Urinary bladder (tissue), 4 donors: ENCODE data around the gene ZDBF2. TPM values are rescaled to one million over a fixed set of nuclear protein-coding genes. Genes with fewer than 3 reads are reported as not detected.
A peak's percentile ranks its signal among the peaks of the same experiment; 100 is the strongest.
"Not testable (repeated sequence)": the region's sequence is repeated elsewhere in the genome, so short reads cannot be mapped to it uniquely, and the experiment has no call there.

ENCODE experiments used
- DNase-seq: peaks from one replicate; pipeline ENCODE4 v3.0.0-alpha.2; 2015; ENCODE audit errors: extremely low spot score
- H3K27ac ChIP-seq: one replicate; pipeline ENCODE4 v1.5.1; 2013; ENCODE audit warnings: low read depth, mild to moderate bottlenecking, moderate library complexity
- H3K36me3 ChIP-seq: one replicate; pipeline ENCODE4 v1.6.1; 2013; ENCODE audit warnings: mild to moderate bottlenecking, moderate library complexity; ENCODE audit not compliant: insufficient read depth
- H3K4me1 ChIP-seq: one replicate; pipeline ENCODE4 v1.6.1; 2013; ENCODE audit warnings: mild to moderate bottlenecking, moderate library complexity; ENCODE audit not compliant: insufficient read depth
- H3K4me3 ChIP-seq: one replicate; pipeline ENCODE4 v1.5.1; 2013; ENCODE audit warnings: low read depth, low read length
- WGBS: extraction: QIAGEN DNeasy Blood & Tissue Kit; methylation state at CpG from one replicate; pipeline ENCODE4 v1.1.7; 2013; 5-methylcytosine and 5-hydroxymethylcytosine counted together
- polyA plus RNA-seq: library from polyadenylated mRNA; stranded (reverse); fragments of 200-250 nt; gene quantifications from one replicate; pipeline ENCODE4 v1.2.3, GENCODE V29; 2013
- total RNA-seq: library from RNA; depleted of rRNA; stranded (reverse); fragments of >200 nt; gene quantifications from one replicate; pipeline ENCODE4 v1.2.3, GENCODE V29; 2014
- donor health status: healthy with polysubstance abuse.
- donor health status: healthy.

ZDBF2 gene
- total and polyA plus RNA-seq, 2 donors, result 3.5 to 30.4 TPM

GRCh38 chr2:206323486-206323885, 49.0 kb downstream of the ZDBF2 start:
- DNase-seq, result no peak

GRCh38 chr2:206324869-206325268, 50.4 kb downstream of the ZDBF2 start:
- H3K4me3 ChIP-seq, result no peak overlapping the region
- H3K27ac ChIP-seq, result no peak overlapping the region
- no peaks in the 10 kb centered on the region for H3K4me1 ChIP-seq
- no peak for DNase-seq
- WGBS, result 80% methylated on average over 6 of the region's 6 CpGs
- H3K36me3 ChIP-seq, result no peaks in the 10 kb centered on the region

More at GRCh38 chr2:206323486-206323885, 49.0 kb downstream of the ZDBF2 start:
- no peak overlapping the region for H3K27ac ChIP-seq
- no peaks in the 10 kb centered on the region for H3K36me3 ChIP-seq
- no peak overlapping the region for H3K4me3 ChIP-seq
- 87% methylated on average over 4 of the region's 4 CpGs for WGBS
- no peaks in the 10 kb centered on the region for H3K4me1 ChIP-seq

GRCh38 chr2:206328974-206329373, 54.5 kb downstream of the ZDBF2 start:
- no peak for DNase-seq
- 33% methylated on average over 1 of the region's 1 CpG for WGBS
- no peak overlapping the region for H3K27ac ChIP-seq

GRCh38 chr2:206336861-206337260, 62.4 kb downstream of the ZDBF2 start:
- WGBS, result 83% methylated on average over 2 of the region's 2 CpGs
- Histone ChIP-seq H3K36me3 (no peaks in the 10 kb centered on the region), H3K27ac (no peak overlapping the region), H3K4me3 (no peak overlapping the region), H3K4me1 (no peaks in the 10 kb centered on the region)
- peak; percentile 1 for DNase-seq

More at GRCh38 chr2:206328974-206329373, 54.5 kb downstream of the ZDBF2 start:
- no peaks in the 10 kb centered on the region for H3K36me3 ChIP-seq
- H3K4me3 ChIP-seq, result no peak overlapping the region
- H3K4me1 ChIP-seq, result no peaks in the 10 kb centered on the region

- 23% methylated on average over 1 of the region's 1 CpG for WGBS
- Histone ChIP-seq H3K36me3 (no peaks in the 10 kb centered on the region), H3K4me1 (no peaks in the 10 kb centered on the region), H3K27ac (no peak overlapping the region), H3K4me3 (no peak overlapping the region)
- DNase-seq, result no peak
Measured at GRCh38 chr2:206337956-206338355, 63.5 kb downstream of the ZDBF2 start.

GRCh38 chr2:206341396-206341795, 66.9 kb downstream of the ZDBF2 start:
- no peak for DNase-seq
- no peak overlapping the region for H3K4me3 ChIP-seq
- H3K27ac ChIP-seq, result no peak overlapping the region
- 72% methylated on average over 4 of the region's 4 CpGs for WGBS
- H3K4me1 ChIP-seq, result no peaks in the 10 kb centered on the region
- no peaks in the 10 kb centered on the region for H3K36me3 ChIP-seq

GRCh38 chr2:206343144-206343543, 68.7 kb downstream of the ZDBF2 start:
- Histone ChIP-seq H3K27ac (no peak overlapping the region), H3K4me1 (no peaks in the 10 kb centered on the region), H3K4me3 (no peak overlapping the region), H3K36me3 (no peaks in the 10 kb centered on the region)
- WGBS, result 83% methylated on average over 4 of the region's 4 CpGs
- no peak for DNase-seq

- Histone ChIP-seq H3K4me3 (no peak overlapping the region), H3K27ac (no peak overlapping the region), H3K36me3 (no peaks in the 10 kb centered on the region), H3K4me1 (no peaks in the 10 kb centered on the region)
- 90% methylated on average over 1 of the region's 1 CpG for WGBS
- no peak for DNase-seq
Measured at GRCh38 chr2:206343816-206344215, 69.4 kb downstream of the ZDBF2 start.

- DNase-seq, result no peak
- Histone ChIP-seq H3K27ac (no peak overlapping the region), H3K4me3 (no peak overlapping the region), H3K4me1 (no peaks in the 10 kb centered on the region), H3K36me3 (no peaks in the 10 kb centered on the region)
- 76% methylated on average over 3 of the region's 3 CpGs for WGBS
Measured at GRCh38 chr2:206345606-206346005, 71.1 kb downstream of the ZDBF2 start.

- no peak overlapping the region for H3K4me3 ChIP-seq
- no peaks in the 10 kb centered on the region for H3K36me3 ChIP-seq
- 82% methylated on average over 3 of the region's 3 CpGs for WGBS
Measured at GRCh38 chr2:206349375-206349774, 74.9 kb downstream of the ZDBF2 start.

GRCh38 chr2:206352571-206352970, 78.1 kb downstream of the ZDBF2 start:
- no peak for DNase-seq
- WGBS, result 28% methylated on average over 1 of the region's 1 CpG
- no peaks in the 10 kb centered on the region for H3K4me1 ChIP-seq
- H3K36me3 ChIP-seq, result no peaks in the 10 kb centered on the region
- H3K4me3 ChIP-seq, result no peak overlapping the region
- H3K27ac ChIP-seq, result no peak overlapping the region

More at GRCh38 chr2:206349375-206349774, 74.9 kb downstream of the ZDBF2 start:
- no peak for DNase-seq
- Histone ChIP-seq H3K4me1 (no peaks in the 10 kb centered on the region), H3K27ac (no peak overlapping the region)

GRCh38 chr2:206353685-206354084, 79.2 kb downstream of the ZDBF2 start:
- WGBS, result 76% methylated on average over 1 of the region's 1 CpG
- Histone ChIP-seq H3K4me1 (no peaks in the 10 kb centered on the region), H3K4me3 (no peak overlapping the region), H3K27ac (no peak overlapping the region), H3K36me3 (no peaks in the 10 kb centered on the region)
- DNase-seq, result no peak

- no peak overlapping the region for H3K4me3 ChIP-seq
- H3K4me1 ChIP-seq, result no peaks in the 10 kb centered on the region
- no peak for DNase-seq
- H3K27ac ChIP-seq, result no peak overlapping the region
- WGBS, result 71% methylated on average over 6 of the region's 6 CpGs
- H3K36me3 ChIP-seq, result no peaks in the 10 kb centered on the region
Measured at GRCh38 chr2:206354129-206354528, 79.7 kb downstream of the ZDBF2 start.

GRCh38 chr2:206356840-206357239, 82.4 kb downstream of the ZDBF2 start:
- not testable (repeated sequence) for H3K27ac ChIP-seq, H3K4me3 ChIP-seq, DNase-seq, H3K4me1 ChIP-seq, H3K36me3 ChIP-seq
- WGBS, result 92% methylated on average over 26 of the region's 29 CpGs

GRCh38 chr2:206360840-206361239, 86.4 kb downstream of the ZDBF2 start:
- H3K4me1 ChIP-seq, H3K36me3 ChIP-seq, H3K4me3 ChIP-seq, DNase-seq, H3K27ac ChIP-seq: not testable (repeated sequence)
- WGBS, result 95% methylated on average over 5 of the region's 5 CpGs
